ENCODE results near the gene HSPA1L. TPM values are rescaled to one million over a fixed set of nuclear protein-coding genes. Genes with fewer than 3 reads are reported as not detected.
A peak's percentile ranks its signal among the peaks of the same experiment; 100 is the strongest.

The HSPA1L gene
- total and polyA plus RNA-seq, 10 of the 15 experiments (the other 5 are each of a cell fraction or from before 2014, with no cell fraction given): 0.69 to 2.5 (median 1.5) TPM

- Histone ChIP-seq H3K4me3 (no peak overlapping the region), H3K9me3 (replicated peaks; ENCODE audit: control insufficient read depth, insufficient read depth, low read length) (no peaks in the 10 kb centered on the region), H4K20me1 (ENCODE audit: control insufficient read depth, insufficient read depth) (no peaks in the 10 kb centered on the region), H3K79me2 (ENCODE audit: control insufficient read depth, insufficient read depth, low read length) (peaks cover 2% of the 10 kb centered on the region), H3K27me3 (replicated peaks in 1 of 2; ENCODE audit: control insufficient read depth in 2 of 2, insufficient read depth in 2 of 2, low read length in 1 of 2) (no peaks in the 10 kb centered on the region), H3K9ac (ENCODE audit: control insufficient read depth, insufficient read depth, low read length) (no peak overlapping the region), H3K36me3 (ENCODE audit: control insufficient read depth in 2 of 2, insufficient read depth in 2 of 2, low read length in 1 of 2) (no peaks in the 10 kb centered on the region), H3K27ac (ENCODE audit: control insufficient read depth, insufficient read depth) (no peak overlapping the region), H3K4me2 (ENCODE audit: control insufficient read depth, insufficient read depth) (peak overlapping the region; percentile 75; the same call in 1 of the 2 replicates), H2AFZ (ENCODE audit: control insufficient read depth, low read depth, low read length) (no peak overlapping the region), H3K4me1 (ENCODE audit: control insufficient read depth, insufficient read depth, low read length) (peaks cover 24% of the 10 kb centered on the region)
- FAIRE-seq (no peak), ATAC-seq (no peak), DNase-seq (ENCODE audit: low read depth, low spot score) (no peak)
- ChIA-PET CTCF (interaction anchor here (0.7 to 2.1 kb wide), 3 partner anchors 13 to 131 kb away, joined by 4 to 5 read pairs (median 4); partner anchors contain the start of gene LY6G5C), POLR2A (interaction anchor here (0.6 to 5.2 kb wide), 3 partner anchors 13 to 74 kb away, joined by 3 to 91 read pairs (median 65); partner anchors contain the start of genes CLIC1, HSPA1B and MSH5), SMC1A (ENCODE audit: uncharacterized antibody, unreplicated experiment) (interaction anchor here (1.1 to 2.5 kb wide), 3 partner anchors 12 to 71 kb away, joined by 3 to 9 read pairs (median 3); no protein-coding TSS in a partner anchor), RAD21 (ENCODE audit: unreplicated experiment) (interaction anchor here (1.3 to 4.3 kb wide), 2 partner anchors 75 to 82 kb away, joined by 3 to 27 read pairs; partner anchors contain the start of genes CLIC1 and DDAH2)
- WGBS (ENCODE audit: insufficient coverage, insufficient replicate concordance, low lambda C conversion rate, missing lambda C conversion rate): 86% methylated on average over 12 of the region's 12 CpGs
- in situ Hi-C loops (cut with MboI) (no loop called here), intact Hi-C loops (cut with micrococcal nuclease; ENCODE audit: unreplicated experiment) (loop anchor here (2.0 kb wide), 1 partner anchor 15 kb away; no protein-coding TSS in a partner anchor)
- BruUV-seq (replicated peaks): no TSS peak
- TF ChIP-seq NKRF (conservative IDR thresholded peaks at IDR 0.05): no peak
- TF ChIP-seq RELA (IDR thresholded peaks at IDR 0.05; ENCODE audit: borderline replicate concordance, partially characterized antibody): no peak
- TF ChIP-seq ZNF24 (IDR thresholded peaks at IDR 0.05): no peak
- no peak for TF ChIP-seq TCF3 (IDR thresholded peaks at IDR 0.05; ENCODE audit: borderline replicate concordance, insufficient read depth, low read depth, low read length)
- no peak for TF ChIP-seq HDGF (IDR thresholded peaks at IDR 0.05)
- TF ChIP-seq ZBTB4 (CRISPR knock-in tag; IDR thresholded peaks at IDR 0.05): no peak
- no peak for TF ChIP-seq ZNF274 (IDR thresholded peaks at IDR 0.05; ENCODE audit: insufficient read depth, insufficient read length)
- no peak for TF ChIP-seq TBL1XR1 (IDR thresholded peaks at IDR 0.05; ENCODE audit: low read depth, low read length)
- no peak for TF ChIP-seq HDAC2 (IDR thresholded peaks at IDR 0.05)
- TF ChIP-seq MYB (IDR thresholded peaks at IDR 0.05; ENCODE audit: borderline replicate concordance, low read depth, low read length): no peak
- TF ChIP-seq IKZF2 (IDR thresholded peaks at IDR 0.05): no peak
- TF ChIP-seq, protein P1, sequence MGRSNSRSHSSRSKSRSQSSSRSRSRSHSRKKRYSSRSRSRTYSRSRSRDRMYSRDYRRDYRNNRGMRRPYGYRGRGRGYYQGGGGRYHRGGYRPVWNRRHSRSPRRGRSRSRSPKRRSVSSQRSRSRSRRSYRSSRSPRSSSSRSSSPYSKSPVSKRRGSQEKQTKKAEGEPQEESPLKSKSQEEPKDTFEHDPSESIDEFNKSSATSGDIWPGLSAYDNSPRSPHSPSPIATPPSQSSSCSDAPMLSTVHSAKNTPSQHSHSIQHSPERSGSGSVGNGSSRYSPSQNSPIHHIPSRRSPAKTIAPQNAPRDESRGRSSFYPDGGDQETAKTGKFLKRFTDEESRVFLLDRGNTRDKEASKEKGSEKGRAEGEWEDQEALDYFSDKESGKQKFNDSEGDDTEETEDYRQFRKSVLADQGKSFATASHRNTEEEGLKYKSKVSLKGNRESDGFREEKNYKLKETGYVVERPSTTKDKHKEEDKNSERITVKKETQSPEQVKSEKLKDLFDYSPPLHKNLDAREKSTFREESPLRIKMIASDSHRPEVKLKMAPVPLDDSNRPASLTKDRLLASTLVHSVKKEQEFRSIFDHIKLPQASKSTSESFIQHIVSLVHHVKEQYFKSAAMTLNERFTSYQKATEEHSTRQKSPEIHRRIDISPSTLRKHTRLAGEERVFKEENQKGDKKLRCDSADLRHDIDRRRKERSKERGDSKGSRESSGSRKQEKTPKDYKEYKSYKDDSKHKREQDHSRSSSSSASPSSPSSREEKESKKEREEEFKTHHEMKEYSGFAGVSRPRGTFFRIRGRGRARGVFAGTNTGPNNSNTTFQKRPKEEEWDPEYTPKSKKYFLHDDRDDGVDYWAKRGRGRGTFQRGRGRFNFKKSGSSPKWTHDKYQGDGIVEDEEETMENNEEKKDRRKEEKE (IDR thresholded peaks at IDR 0.05): no peak
- no peak for TF ChIP-seq NFYA (IDR thresholded peaks at IDR 0.05; ENCODE audit: borderline replicate concordance, low read depth, low read length)
- no peak for TF ChIP-seq PML (IDR thresholded peaks at IDR 0.05; ENCODE audit: low read length)
- no peak for TF ChIP-seq RUNX3 (IDR thresholded peaks at IDR 0.05; ENCODE audit: low read length)
- TF ChIP-seq JUND (IDR thresholded peaks at IDR 0.05; ENCODE audit: low read depth, low read length): no peak
- no peak for TF ChIP-seq GABPA (IDR thresholded peaks at IDR 0.05; ENCODE audit: low read depth)
- no peak for TF ChIP-seq CHD2 (IDR thresholded peaks at IDR 0.05; ENCODE audit: borderline replicate concordance, low read depth, low read length)
Measured at GRCh38 chr6:31811645-31812044, 3.4 kb downstream of the HSPA1L start.

All from GM12878 (cell line).